HepG2 (cell line): Measurements from ENCODE around the gene ZNF277. TPM values are rescaled to one million over a fixed set of nuclear protein-coding genes. Genes with fewer than 3 reads are reported as not detected.

Experiments
- CAMTA2 ChIP-seq: sonication (generic); formaldehyde crosslinking; IDR thresholded peaks from 2 replicates; pipeline ENCODE4 v1.4.0; 2020; ENCODE audit warnings: mild to moderate bottlenecking, missing genetic modification reagents, borderline replicate concordance
- ZBTB4 ChIP-seq: sonication (generic); formaldehyde crosslinking; IDR thresholded peaks from 2 replicates; pipeline ENCODE4 v1.4.0; 2020; ENCODE audit warnings: missing genetic modification reagents, mild to moderate bottlenecking, borderline replicate concordance
- ZNF274 ChIP-seq: sonication (generic); formaldehyde crosslinking; IDR thresholded peaks from 2 replicates; pipeline ENCODE4 v1.5.1; 2020; ENCODE audit warnings: mild to moderate bottlenecking, missing genetic modification reagents
- ZNF30 ChIP-seq: sonication (generic); formaldehyde crosslinking; IDR thresholded peaks from 2 replicates; pipeline ENCODE4 v1.5.0; 2020; ENCODE audit warnings: mild to moderate bottlenecking, missing genetic modification reagents
- ZNF407 ChIP-seq: sonication (generic); formaldehyde crosslinking; IDR thresholded peaks from one replicate; pipeline ENCODE4 v1.5.1; 2020; ENCODE audit warnings: mild to moderate bottlenecking, missing genetic modification reagents; ENCODE audit errors: not compliant biosample characterization
- ZNF709 ChIP-seq: sonication (generic); formaldehyde crosslinking; IDR thresholded peaks from 2 replicates; pipeline ENCODE4 v1.5.0; 2020; ENCODE audit warnings: mild to moderate bottlenecking, missing genetic modification reagents
- polyA plus RNA-seq, 8 experiments: library from polyadenylated mRNA; depleted of rRNA in 3 of 8; stranded (reverse) in 7 of 8; unstranded in 1 of 8; fragments of >200 nt; fragmentation: Illumina TruSeq in 4 of 8; extraction: Trizol in 4 of 8; gene quantifications; 2 replicates each; pipeline versions ENCODE4 v1.2.1 to v1.2.3, GENCODE V29; 2011 to 2016; ENCODE audit warnings: low read depth in 4 of 8, missing spikeins in 1 of 8, mixed read lengths in 1 of 8; ENCODE audit not compliant: insufficient read depth in 1 of 8
- total RNA-seq, 5 experiments: library from RNA; depleted of rRNA; stranded (reverse); fragments of >200 nt; fragmentation: Illumina TruSeq; extraction: Trizol; gene quantifications; 2 replicates each; pipeline ENCODE4 v1.2.3, GENCODE V29; 2016; ENCODE audit warnings: low read depth in 1 of 5
- TF ChIP-seq, protein P1 (sequence below): sonication (generic); formaldehyde crosslinking; IDR thresholded peaks from 2 replicates; pipeline ENCODE4 v1.5.0; 2020; ENCODE audit warnings: missing genetic modification reagents
- TF ChIP-seq, protein P2 (sequence below): IDR thresholded peaks from 2 replicates; pipeline ENCODE4 v1.6.1; 2016; ENCODE audit warnings: low read depth

ZNF277 gene
- total and polyA plus RNA-seq, 2 of the 13 experiments (the other 11 are each of a cell fraction or from before 2014, with no cell fraction given): 29.1 to 30.1 TPM

GRCh38 chr7:112193915-112194502 is 12.5 kb upstream of the ZNF277 start (continued):
- TF ChIP-seq, protein P1, sequence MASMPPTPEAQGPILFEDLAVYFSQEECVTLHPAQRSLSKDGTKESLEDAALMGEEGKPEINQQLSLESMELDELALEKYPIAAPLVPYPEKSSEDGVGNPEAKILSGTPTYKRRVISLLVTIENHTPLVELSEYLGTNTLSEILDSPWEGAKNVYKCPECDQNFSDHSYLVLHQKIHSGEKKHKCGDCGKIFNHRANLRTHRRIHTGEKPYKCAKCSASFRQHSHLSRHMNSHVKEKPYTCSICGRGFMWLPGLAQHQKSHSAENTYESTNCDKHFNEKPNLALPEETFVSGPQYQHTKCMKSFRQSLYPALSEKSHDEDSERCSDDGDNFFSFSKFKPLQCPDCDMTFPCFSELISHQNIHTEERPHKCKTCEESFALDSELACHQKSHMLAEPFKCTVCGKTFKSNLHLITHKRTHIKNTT (CRISPR knock-in tag): no peak
- TF ChIP-seq ZNF30 (CRISPR knock-in tag) (no peak), CAMTA2 (CRISPR knock-in tag) (no peak), ZNF407 (CRISPR knock-in tag) (no peak), ZNF274 (CRISPR knock-in tag) (no peak), ZNF709 (no peak), ZBTB4 (CRISPR knock-in tag) (no peak)
- TF ChIP-seq, protein P2, sequence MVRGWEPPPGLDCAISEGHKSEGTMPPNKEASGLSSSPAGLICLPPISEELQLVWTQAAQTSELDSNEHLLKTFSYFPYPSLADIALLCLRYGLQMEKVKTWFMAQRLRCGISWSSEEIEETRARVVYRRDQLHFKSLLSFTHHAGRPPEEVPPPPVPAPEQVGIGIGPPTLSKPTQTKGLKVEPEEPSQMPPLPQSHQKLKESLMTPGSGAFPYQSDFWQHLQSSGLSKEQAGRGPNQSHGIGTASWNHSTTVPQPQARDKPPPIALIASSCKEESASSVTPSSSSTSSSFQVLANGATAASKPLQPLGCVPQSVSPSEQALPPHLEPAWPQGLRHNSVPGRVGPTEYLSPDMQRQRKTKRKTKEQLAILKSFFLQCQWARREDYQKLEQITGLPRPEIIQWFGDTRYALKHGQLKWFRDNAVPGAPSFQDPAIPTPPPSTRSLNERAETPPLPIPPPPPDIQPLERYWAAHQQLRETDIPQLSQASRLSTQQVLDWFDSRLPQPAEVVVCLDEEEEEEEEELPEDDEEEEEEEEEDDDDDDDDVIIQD: peak; percentile 84; the same call in 1 of the 2 replicates
